NCI-H446 treated with DMSO at 0.1 percent for 48 hours (cell line): ENCODE measurements around the gene LRP4.

ENCODE experiments used
- DNase-seq: peaks from one replicate; lab custom pipeline; 2025; lab: John Stamatoyannopoulos, UW

LRP4 gene

DNA sequence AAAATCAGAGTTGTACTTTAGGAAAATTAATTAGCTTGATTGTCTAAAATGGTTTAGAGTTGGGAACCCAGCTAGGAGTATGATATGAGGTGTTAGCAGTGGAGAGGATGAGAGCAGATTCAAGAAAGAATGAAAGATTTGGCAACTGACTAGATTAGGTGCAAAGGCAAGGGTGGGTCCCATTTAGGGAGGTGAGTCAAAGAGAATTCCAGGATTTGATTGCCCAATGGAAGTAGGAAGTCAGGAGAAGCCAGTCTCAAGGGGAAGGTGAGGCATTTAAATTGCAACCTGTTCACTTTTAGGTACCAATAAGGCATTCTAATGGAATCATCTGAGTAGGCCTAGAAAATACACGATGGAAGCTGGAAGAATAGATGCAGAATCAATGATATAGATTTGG lies 68.7 kb downstream of the LRP4 start:
- no peak for DNase-seq

DNA sequence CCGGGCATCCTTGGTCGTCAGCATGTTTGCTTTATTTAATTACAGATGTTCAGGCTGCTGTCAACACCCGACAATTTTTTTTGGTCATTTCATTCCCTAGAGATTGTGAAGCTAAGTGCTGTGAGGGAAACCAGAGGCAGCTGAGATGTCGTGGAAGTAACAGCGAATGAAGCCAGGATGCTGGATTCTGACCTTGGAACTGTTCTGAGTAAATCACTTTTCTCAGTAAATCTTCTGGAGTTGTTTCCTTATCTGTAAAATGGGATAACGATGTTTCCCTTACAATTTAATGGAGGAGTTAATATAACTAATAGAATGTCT lies 71.9 kb downstream of the LRP4 start:
- no peak for DNase-seq

DNA sequence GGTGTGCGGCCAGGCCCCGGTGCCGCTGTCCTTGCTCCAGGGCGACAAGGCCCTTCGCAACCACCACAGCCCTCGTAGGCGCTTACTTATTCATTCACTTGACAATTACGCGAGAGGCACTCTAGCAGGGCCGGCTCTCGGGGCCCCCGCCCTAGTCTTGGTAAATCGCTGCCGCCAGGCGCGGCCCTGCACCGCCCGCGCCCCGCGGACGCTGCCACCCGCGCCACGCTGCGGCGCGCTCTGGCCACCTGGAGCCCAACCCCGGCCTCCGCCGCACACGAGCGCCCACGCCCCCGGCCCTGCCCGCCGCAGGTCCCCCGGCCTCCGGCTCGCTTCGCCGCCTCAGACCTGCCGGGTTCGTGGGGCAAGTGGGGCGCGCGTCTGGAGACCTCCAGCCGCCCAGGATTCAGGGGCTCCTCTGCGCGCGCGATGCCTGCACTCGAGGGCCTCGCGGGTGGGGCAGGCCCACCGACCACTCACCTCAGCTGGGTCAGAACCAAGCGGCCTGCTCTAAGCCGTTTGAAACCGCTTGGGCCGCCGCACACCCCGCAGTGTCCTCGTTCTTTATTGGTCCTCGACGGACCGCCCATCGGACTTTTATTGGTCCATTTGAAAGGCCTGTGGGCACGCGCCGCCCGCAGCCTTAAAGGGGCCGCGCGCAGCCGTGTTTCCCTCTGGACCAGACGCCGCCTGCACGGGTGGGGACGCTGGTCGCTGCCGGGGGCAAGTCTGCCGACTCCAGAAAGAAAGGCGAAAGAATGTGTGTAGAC lies 72.4 kb downstream of the LRP4 start, which contains the start of gene CKAP5:
CKAP5 (minus strand) TSS at position 541 of the 770 bp plus-strand sequence. CDS start 25,049 bp downstream, outside the sequence.
- DNase-seq, result peak; percentile 80

DNA sequence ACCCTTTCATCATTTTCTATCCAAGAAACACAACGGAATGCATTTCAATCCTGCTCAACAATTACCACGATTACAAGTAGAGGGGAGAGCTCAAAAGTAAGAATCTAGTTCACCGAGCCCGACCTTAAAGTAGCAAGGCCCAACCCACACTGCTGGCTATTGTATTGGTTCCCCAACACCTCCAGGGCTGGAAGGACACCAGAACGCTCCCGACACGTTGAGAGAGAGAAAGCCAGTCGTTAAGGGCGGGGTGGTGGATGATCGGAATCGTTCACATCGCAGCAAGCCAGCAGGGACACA lies 73.0 kb downstream of the LRP4 start:
- no peak for DNase-seq

DNA sequence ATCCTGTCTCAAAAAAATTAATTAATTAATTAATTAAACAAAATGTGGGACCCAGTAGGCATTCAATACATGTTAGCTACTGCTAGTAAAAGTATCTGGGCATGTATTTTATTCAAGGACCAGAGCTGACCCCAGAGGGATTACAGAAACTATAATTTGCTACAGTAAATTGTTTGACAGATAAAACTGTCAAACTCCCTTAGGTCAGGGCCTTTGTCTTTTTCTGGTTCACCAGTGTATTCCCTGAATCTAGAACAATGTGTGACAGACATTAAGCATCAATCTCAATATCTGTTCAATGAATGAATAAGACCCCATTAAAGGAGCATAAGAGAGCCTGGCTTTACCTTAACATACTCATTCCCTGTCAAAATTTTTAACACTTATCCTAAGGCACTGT lies 78.2 kb downstream of the LRP4 start:
- DNase-seq, result no peak

DNA sequence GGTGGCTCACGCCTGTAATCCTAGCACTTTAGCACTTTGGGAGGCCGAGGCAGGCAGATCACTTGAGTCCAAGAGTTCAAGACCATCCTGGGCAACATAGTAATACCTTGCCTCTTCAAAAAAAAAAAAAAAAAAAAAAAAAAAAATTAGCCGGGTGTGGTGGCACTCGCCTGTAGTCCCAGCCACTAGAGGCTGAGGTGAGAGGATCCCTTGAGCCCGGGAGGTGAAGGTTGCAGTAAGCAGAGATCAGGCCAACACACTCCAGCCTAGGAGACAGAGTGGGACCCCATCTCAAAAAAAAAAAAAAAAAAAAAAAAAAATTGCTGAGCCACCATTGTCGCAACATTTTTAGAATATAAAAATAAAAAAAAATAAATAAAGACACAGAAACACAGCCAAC lies 79.8 kb downstream of the LRP4 start:
- no peak for DNase-seq

DNA sequence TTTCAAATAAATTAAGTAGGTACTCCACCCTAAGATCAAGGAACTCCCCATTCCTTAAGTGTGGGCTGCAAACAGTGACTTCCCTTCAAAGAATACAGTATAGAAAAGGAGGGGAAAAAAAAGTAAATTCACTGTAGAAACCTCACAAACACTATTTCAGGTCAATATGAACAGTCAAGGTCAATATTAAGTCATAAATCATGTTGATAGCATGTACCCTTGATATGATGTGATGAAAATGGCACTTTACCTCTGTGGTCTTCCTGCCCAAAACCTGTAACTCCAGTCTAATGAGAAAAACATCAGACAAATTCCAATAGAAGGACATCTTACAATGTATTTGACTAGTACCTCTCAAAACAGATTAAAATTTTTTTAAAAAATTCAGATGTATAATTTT lies 80.5 kb downstream of the LRP4 start:
- no peak for DNase-seq

DNA sequence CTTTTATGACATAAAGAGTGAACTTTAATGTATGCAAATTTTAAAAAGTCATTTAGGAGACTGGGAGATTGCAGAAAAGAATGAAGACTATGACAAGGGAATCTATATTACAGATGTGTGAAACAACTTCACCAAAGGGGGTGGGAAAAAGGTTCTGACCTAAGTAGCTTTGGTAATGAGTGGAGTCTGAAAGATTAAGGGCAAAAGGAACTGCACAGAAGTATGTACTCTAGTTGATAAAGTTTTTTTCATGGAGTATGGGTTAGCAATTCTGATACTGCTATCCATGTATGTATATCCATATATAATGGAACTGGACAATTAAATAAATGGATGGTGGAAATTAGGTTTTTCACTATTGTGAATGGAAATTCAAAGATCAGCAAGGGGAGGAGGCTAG lies 81.5 kb downstream of the LRP4 start:
- DNase-seq, result no peak

DNA sequence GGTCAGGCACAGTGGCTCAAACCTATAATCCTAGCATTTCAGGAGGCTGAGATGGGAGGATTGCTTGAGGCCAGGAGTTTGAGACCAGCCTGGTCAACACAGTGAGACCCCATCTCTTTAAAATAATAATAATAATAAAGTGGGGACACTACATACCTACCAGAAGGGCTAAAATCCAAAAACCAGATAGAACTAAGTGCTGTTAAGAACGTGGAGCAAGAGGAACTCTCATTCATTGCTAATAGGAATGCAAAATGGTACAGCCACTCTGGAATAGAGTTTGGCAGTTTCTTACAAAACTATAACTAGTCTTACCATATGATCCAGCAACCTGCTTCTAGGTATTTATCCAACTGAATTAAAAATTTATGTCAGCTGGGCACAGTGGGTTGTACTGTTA lies 81.9 kb downstream of the LRP4 start:
- no peak for DNase-seq

DNA sequence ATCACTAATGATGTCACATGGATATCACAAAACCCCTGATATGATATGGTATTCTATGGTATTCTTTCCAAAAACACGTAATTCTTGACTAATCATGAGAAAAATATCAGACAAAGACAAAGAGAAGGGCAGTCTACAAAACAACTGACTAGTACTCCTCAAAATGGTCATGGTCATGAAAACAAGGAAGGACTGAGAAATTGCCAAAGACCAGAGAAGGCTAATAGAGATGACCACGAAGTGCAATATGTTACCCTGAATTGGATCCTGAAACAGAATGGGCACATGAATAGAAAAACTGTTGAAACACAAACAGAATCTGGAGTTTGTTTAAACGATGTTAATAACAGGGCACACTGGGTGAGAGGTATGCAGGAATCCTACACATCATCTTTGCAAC lies 82.5 kb downstream of the LRP4 start:
- DNase-seq, result no peak

DNA sequence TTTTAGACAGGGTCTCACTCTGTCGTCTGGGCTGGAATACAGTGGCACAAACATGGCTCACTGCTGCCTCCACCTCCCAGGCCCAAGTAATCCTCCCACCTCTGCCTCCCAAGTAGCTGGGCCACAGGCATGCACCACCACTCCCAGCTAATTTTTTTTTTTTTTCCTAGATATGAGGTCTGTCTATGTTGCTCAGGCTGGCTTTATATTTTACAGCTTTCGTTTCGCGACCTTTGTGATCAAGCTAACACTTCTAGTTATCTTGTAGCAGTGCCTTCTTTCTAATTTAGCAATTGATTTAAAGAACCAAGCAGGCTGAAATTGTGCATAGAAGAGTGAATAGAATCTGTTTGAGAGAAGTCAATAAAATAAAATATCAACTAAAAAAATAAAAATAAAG lies 83.5 kb downstream of the LRP4 start:
- DNase-seq, result no peak

DNA sequence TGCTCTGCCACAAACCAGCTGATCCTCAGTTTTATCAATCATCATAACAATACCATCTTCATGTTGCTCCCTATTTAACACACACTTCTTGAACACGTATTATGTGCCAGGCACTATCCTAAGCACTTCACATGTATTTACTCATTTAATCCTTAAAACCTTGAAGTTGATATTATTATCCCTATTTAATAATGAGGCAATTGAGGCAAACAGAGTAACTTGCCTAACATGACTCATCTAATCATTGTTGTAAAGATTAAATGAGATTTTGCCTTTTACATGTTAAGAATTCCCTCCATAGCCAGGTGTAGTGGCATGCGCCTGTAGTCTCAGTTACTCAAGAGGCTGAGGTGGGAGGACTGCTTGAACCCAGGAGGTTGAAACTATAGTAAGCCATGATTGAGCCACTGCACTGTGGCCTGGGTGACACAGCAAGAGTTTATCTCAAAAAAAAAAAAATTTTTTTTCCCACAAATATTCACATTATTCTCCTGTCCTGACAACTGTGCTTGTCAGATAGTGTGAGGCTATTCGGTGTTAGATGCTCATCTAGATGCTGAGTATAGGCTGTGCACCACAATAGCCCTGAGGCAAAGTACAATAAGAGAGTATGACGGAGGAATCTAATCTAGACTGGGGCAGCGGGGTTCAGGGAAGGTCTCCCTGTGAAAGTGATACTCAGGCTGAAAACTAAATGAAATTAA lies 85.7 kb downstream of the LRP4 start:
- no peak for DNase-seq

DNA sequence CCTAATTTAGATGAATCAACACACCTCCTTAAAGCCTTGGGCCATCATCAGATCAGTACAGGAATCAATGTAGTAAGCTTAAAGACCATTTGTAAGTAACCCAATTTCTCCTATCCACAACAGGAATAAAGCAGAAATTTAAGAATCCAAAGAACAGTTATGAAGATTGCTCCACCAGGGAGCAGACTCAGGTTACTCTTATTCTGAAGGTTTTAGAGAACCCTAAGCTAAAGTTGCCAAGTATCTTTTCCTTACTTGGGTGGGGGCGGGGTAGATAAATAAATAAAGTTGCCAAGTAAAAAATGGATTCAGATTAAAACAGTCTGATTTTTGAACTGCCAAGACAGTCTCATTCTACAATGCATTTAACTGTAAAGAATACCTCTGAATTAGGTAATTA lies 90.4 kb downstream of the LRP4 start:
- no peak for DNase-seq

DNA sequence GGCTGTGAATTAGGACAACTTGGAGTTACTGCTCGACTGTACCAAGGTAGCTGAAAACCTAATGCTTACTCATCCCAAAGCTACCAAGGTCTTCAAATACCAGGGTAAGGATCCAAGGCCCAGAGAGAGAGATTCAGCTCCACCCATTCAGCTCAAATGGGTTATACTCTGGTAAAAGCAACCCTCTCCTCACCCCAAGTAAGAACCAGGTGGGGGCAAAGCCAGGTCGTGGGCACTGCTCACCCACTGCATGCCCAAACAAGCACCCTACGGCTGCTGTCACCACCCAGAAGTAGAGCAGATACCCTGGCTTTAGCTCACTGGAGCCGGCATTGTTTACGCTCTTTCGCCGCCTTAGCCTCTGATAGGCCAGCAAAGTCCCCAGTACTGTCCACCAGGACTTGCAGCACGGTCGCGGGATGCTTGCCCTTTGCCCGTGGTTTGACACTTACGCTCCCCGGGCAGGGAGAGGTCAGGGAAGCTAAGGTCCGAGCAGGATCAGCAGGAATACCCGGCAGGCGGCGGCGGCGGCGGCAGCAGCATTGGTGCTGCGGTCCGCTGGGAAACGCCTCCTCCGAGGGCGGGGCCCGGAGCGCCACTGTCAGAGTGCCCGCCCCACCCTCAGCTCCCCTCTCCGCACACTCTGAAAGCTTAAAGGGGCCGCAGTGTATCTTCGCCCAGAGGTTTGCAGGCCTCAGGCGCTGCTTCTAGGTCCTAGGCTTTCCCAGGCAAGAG lies 91.9 kb downstream of the LRP4 start:
- DNase-seq, result no peak

DNA sequence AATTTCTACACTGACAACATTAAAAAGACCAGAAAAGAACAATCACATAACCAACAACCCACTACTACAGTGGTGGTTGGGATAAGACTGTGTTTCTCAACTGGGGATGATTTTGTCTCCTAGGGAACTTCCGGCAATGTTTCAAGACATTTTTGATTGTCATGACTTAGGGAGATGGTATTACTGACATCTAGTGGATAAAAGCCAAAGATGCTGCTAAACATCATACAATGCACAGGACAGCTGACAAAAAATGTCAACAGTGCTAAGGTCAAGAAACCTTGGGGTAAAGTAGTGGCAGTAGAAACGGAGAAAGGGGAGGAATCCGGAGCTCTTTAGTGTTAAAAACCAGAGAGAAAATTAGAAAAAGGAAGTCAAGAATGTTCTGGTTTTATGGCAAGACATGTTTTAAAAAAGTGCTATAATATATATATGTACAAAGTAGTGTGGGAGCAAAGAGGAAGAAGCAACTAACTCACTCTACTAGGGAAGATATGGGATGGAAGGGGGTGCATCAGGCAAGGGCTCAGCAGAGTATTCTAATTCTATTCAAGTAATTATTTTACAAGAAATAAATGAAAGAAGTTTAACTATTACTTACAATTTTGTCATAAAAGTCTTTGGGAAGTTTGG lies 109.4 kb downstream of the LRP4 start:
- DNase-seq, result no peak
